GM23338 (cell line): ENCODE data around the gene EXTL1. TPM values are rescaled to one million over a fixed set of nuclear protein-coding genes. Genes with fewer than 3 reads are reported as not detected.

ENCODE experiments used
- ATAC-seq: fragments of 200-7000 bp; cut with Tn5 transposase; 3 replicates; pipeline ENCODE4 v1.9.1; 2020
- DNase-seq: peaks from one replicate; pipeline ENCODE4 v3.0.0-alpha.2; 2015; ENCODE audit warnings: low spot score
- H2AFZ ChIP-seq: fragments of 200-600 bp; sonication (generic); 2 replicates; pipeline ENCODE4 v1.8.0; 2016; ENCODE audit warnings: antibody characterized with exemption, mild to moderate bottlenecking, moderate library complexity
- H3F3A ChIP-seq: fragments of 200-600 bp; sonication (generic); replicated peaks from 2 replicates; pipeline ENCODE4 v1.8.0; 2017; ENCODE audit warnings: antibody characterized with exemption, mixed run types, low read depth
- H3K27ac ChIP-seq: fragments of 200-600 bp; sonication (generic); 2 replicates; pipeline ENCODE4 v1.6.1; 2016; ENCODE audit warnings: low read depth
- H3K27me3 ChIP-seq: fragments of 200-600 bp; sonication (generic); 2 replicates; pipeline ENCODE4 v1.8.0; 2016; ENCODE audit warnings: mild to moderate bottlenecking, mixed run types, moderate library complexity; ENCODE audit not compliant: insufficient read depth
- H3K36me3 ChIP-seq: fragments of 200-600 bp; sonication (generic); 2 replicates; pipeline ENCODE4 v1.8.0; 2016; ENCODE audit warnings: mild to moderate bottlenecking; ENCODE audit not compliant: insufficient read depth
- H3K4me1 ChIP-seq: fragments of 200-600 bp; sonication (generic); 2 replicates; pipeline ENCODE4 v1.8.0; 2016; ENCODE audit warnings: mild to moderate bottlenecking, moderate library complexity; ENCODE audit not compliant: insufficient read depth
- H3K4me2 ChIP-seq: fragments of 200-600 bp; sonication (generic); 2 replicates; pipeline ENCODE4 v1.7.1; 2017; ENCODE audit warnings: mixed run types
- H3K4me3 ChIP-seq: fragments of 200-600 bp; sonication (generic); 2 replicates; pipeline ENCODE4 v1.6.1; 2016; ENCODE audit warnings: mixed run types
- H3K79me2 ChIP-seq: fragments of 200-600 bp; sonication (generic); replicated peaks from 2 replicates; pipeline ENCODE4 v1.8.0; 2017; ENCODE audit warnings: mild to moderate bottlenecking; ENCODE audit not compliant: insufficient read depth
- H3K9me2 ChIP-seq: fragments of 200-600 bp; sonication (generic); 2 replicates; pipeline ENCODE4 v1.8.0; 2017; ENCODE audit not compliant: insufficient read depth
- H4K20me1 ChIP-seq: fragments of 200-600 bp; sonication (generic); replicated peaks from 2 replicates; pipeline ENCODE4 v1.8.0; 2017; ENCODE audit warnings: mild to moderate bottlenecking; ENCODE audit not compliant: insufficient read depth
- H3K27ac Mint-ChIP-seq: 2 replicates; pipeline ENCODE4 v1.8.0; 2020; ENCODE audit warnings: inconsistent platforms, mild to moderate bottlenecking, moderate library complexity, mixed read lengths
- H3K27me3 Mint-ChIP-seq: 3 replicates; pipeline ENCODE4 v1.8.0; 2022; ENCODE audit warnings: low read depth, mild to moderate bottlenecking, moderate library complexity, mixed read lengths, inconsistent platforms; ENCODE audit not compliant: insufficient read depth, poor library complexity
- H3K36me3 Mint-ChIP-seq: 3 replicates; pipeline ENCODE4 v1.8.0; 2021; ENCODE audit warnings: low read depth, mild to moderate bottlenecking, inconsistent platforms, moderate library complexity, mixed read lengths
- H3K4me1 Mint-ChIP-seq: 3 replicates; pipeline ENCODE4 v1.8.0; 2020; ENCODE audit warnings: mild to moderate bottlenecking, inconsistent platforms, mixed read lengths
- H3K4me3 Mint-ChIP-seq: 3 replicates; pipeline ENCODE4 v1.8.0; 2021; ENCODE audit warnings: moderate library complexity, mild to moderate bottlenecking, inconsistent platforms, mixed read lengths
- H3K9me3 Mint-ChIP-seq: 3 replicates; pipeline ENCODE4 v1.8.0; 2020; ENCODE audit warnings: moderate library complexity, mild to moderate bottlenecking, inconsistent platforms, mixed read lengths
- CREB1 ChIP-seq: fragments of 250-450 bp; sonication (Bioruptor Pico); IDR thresholded peaks from 2 replicates; pipeline ENCODE4 v1.5.0; 2020; ENCODE audit warnings: low read depth, mild to moderate bottlenecking, moderate library complexity
- CTCF ChIP-seq, 2 experiments: fragments of 200-600 bp in 1 of 2; sonication (generic) in 1 of 2; conservative IDR thresholded peaks; 2 replicates each; pipeline versions ENCODE4 v1.5.1 to v1.6.1; 2016 to 2017; ENCODE audit warnings: antibody characterized with exemption in 2 of 2, low read depth in 2 of 2, mild to moderate bottlenecking in 2 of 2, moderate library complexity in 1 of 2
- ETS1 ChIP-seq: IDR thresholded peaks from 2 replicates; pipeline ENCODE4 v1.6.1; 2016; ENCODE audit warnings: antibody characterized with exemption
- EZH2 ChIP-seq: fragments of 200-600 bp; sonication (generic); IDR thresholded peaks from one replicate; pipeline ENCODE4 v1.8.0; 2017; ENCODE audit warnings: antibody characterized with exemption, mild to moderate bottlenecking, low read depth; ENCODE audit not compliant: unreplicated experiment
- JUNB ChIP-seq: IDR thresholded peaks from one replicate; pipeline ENCODE4 v1.6.1; 2016; ENCODE audit warnings: antibody characterized with exemption; ENCODE audit not compliant: unreplicated experiment
- NANOG ChIP-seq: IDR thresholded peaks from 2 replicates; pipeline ENCODE4 v1.6.1; 2016; ENCODE audit warnings: antibody characterized with exemption, borderline replicate concordance
- POLR2AphosphoS5 ChIP-seq: IDR thresholded peaks from 2 replicates; pipeline ENCODE4 v1.6.1; 2016; ENCODE audit warnings: antibody characterized with exemption, low read depth
- STAT1 ChIP-seq: IDR thresholded peaks from one replicate; pipeline ENCODE4 v1.6.1; 2016; ENCODE audit warnings: antibody characterized with exemption; ENCODE audit not compliant: unreplicated experiment
- ZNF462 ChIP-seq: fragments of 250-450 bp; sonication (Bioruptor Pico); IDR thresholded peaks from 2 replicates; pipeline ENCODE4 v1.5.0; 2020; ENCODE audit warnings: mild to moderate bottlenecking, moderate library complexity
- polyA plus RNA-seq: library from polyadenylated mRNA; unstranded; fragments of >200 nt; fragmentation: Nextera tagmentation; extraction: Ambion mirVana; gene quantifications from 2 replicates; pipeline ENCODE4 v1.2.1, GENCODE V29; 2016
- total RNA-seq: library from RNA; depleted of rRNA; stranded (reverse); fragments of >200 nt; shearing (Covaris generic); gene quantifications from 2 replicates; pipeline ENCODE4 v1.2.3, GENCODE V29; 2014

Gene EXTL1
- total and polyA plus RNA-seq, 2 experiments from 2014 or later = 0.37 to 1.2 TPM

- H3K4me1 ChIP-seq = peaks cover 14% of the 10 kb centered on the region
- H3K36me3 ChIP-seq = no peaks in the 10 kb centered on the region
- no peak overlapping the region for H3K27ac ChIP-seq
- H3K27ac Mint-ChIP-seq = no peak overlapping the region
- H4K20me1 ChIP-seq = no peaks in the 10 kb centered on the region
- no peak overlapping the region for H3K4me2 ChIP-seq
- H3K36me3 Mint-ChIP-seq = no peaks in the 10 kb centered on the region
- TF ChIP-seq JUNB (no peak), NANOG (no peak), EZH2 (no peak), STAT1 (no peak), CTCF (conservative IDR thresholded peaks at IDR 0.05; ENCODE audit: low read depth in 2 of 2) (no peak), POLR2AphosphoS5 (no peak), ZNF462 (CRISPR knock-in tag) (no peak), ETS1 (no peak), CREB1 (CRISPR knock-in tag) (no peak)
- no peak overlapping the region for H3K4me3 Mint-ChIP-seq
- H3K4me1 Mint-ChIP-seq = peaks cover 14% of the 10 kb centered on the region
- no peaks in the 10 kb centered on the region for H3K9me3 Mint-ChIP-seq
- H3K4me3 ChIP-seq = no peak overlapping the region
- no peaks in the 10 kb centered on the region for H3K79me2 ChIP-seq
- DNase-seq (no peak), ATAC-seq (no peak)
- H2AFZ ChIP-seq = no peak overlapping the region
- H3K27me3 ChIP-seq = no peaks in the 10 kb centered on the region
- H3K9me2 ChIP-seq = no peaks in the 10 kb centered on the region
- no peaks in the 10 kb centered on the region for H3K27me3 Mint-ChIP-seq
- no peaks in the 10 kb centered on the region for H3F3A ChIP-seq
Measured at GRCh38 chr1:26082020-26082350, 60.4 kb downstream of the EXTL1 start.
